Measurements from ENCODE around the gene BRD4. TPM values are rescaled to one million over a fixed set of nuclear protein-coding genes. Genes with fewer than 3 reads are reported as not detected.

BRD4 gene
- polyA plus RNA-seq, 2 of the 4 experiments (the other 2 are of a cell fraction) = 8.3 to 22.5 TPM

GRCh38 chr19:15292847-15293582 lies 39.3 kb downstream of the BRD4 start:
- peaks cover 82% of the 10 kb centered on the region for H3K4me1 ChIP-seq

GRCh38 chr19:15292140-15292539 lies 40.2 kb downstream of the BRD4 start:
- H3K27ac ChIP-seq = peak overlapping the region in 1 of 2 experiments; percentile 49; a peak in 1 of 6 replicates
- ATAC-seq (no peak), DNase-seq (ENCODE audit: low read depth in 1 of 2, low spot score in 1 of 2) (no peak), FAIRE-seq (no peak)
- TF ChIP-seq, protein P1, sequence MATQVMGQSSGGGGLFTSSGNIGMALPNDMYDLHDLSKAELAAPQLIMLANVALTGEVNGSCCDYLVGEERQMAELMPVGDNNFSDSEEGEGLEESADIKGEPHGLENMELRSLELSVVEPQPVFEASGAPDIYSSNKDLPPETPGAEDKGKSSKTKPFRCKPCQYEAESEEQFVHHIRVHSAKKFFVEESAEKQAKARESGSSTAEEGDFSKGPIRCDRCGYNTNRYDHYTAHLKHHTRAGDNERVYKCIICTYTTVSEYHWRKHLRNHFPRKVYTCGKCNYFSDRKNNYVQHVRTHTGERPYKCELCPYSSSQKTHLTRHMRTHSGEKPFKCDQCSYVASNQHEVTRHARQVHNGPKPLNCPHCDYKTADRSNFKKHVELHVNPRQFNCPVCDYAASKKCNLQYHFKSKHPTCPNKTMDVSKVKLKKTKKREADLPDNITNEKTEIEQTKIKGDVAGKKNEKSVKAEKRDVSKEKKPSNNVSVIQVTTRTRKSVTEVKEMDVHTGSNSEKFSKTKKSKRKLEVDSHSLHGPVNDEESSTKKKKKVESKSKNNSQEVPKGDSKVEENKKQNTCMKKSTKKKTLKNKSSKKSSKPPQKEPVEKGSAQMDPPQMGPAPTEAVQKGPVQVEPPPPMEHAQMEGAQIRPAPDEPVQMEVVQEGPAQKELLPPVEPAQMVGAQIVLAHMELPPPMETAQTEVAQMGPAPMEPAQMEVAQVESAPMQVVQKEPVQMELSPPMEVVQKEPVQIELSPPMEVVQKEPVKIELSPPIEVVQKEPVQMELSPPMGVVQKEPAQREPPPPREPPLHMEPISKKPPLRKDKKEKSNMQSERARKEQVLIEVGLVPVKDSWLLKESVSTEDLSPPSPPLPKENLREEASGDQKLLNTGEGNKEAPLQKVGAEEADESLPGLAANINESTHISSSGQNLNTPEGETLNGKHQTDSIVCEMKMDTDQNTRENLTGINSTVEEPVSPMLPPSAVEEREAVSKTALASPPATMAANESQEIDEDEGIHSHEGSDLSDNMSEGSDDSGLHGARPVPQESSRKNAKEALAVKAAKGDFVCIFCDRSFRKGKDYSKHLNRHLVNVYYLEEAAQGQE (IDR thresholded peaks at IDR 0.05) = no peak
- TF ChIP-seq HOXB5 (CRISPR knock-in tag; IDR thresholded peaks at IDR 0.05) = no peak
- TF ChIP-seq MAFK (IDR thresholded peaks at IDR 0.05; ENCODE audit: partially characterized antibody) = no peak
- TF ChIP-seq EP300 (IDR thresholded peaks at IDR 0.05) = no peak
- no peak for TF ChIP-seq HOXB13 (CRISPR knock-in tag; IDR thresholded peaks at IDR 0.05; ENCODE audit: low read depth)
- TF ChIP-seq USF2 (IDR thresholded peaks at IDR 0.05) = no peak
- no peak for TF ChIP-seq HEYL (CRISPR knock-in tag; IDR thresholded peaks at IDR 0.05)
- peaks cover 74% of the 10 kb centered on the region for H3K4me1 ChIP-seq
- CTCF ChIA-PET = interaction anchor here (0.5 to 1.0 kb wide), 2 partner anchors 20 to 70 kb away, joined by 3 to 4 read pairs; no protein-coding TSS in a partner anchor
- 0 out of 3 replicates have a peak overlapping the region, but pooled peaks have one; percentile 1 for H3K4me2 ChIP-seq
- no peaks in the 10 kb centered on the region for H3K9me3 ChIP-seq
- WGBS (ENCODE audit: missing lambda C conversion rate) = 92% methylated on average over 7 of the region's 7 CpGs
- H3K4me3 ChIP-seq = no peak overlapping the region
- POLR2A ChIA-PET = no interaction called here

More at GRCh38 chr19:15292847-15293582, 39.3 kb downstream of the BRD4 start:
- Histone ChIP-seq H3K4me2 (peak overlapping the region; percentile 16; the same call in 1 of the 3 replicates), H3K27ac (peak overlapping the region; percentile 81 to 88; a peak in 3 of 6 replicates), H3K4me3 (no peak overlapping the region), H3K9me3 (no peaks in the 10 kb centered on the region)
- DNase-seq (ENCODE audit: low read depth in 1 of 2, low spot score in 1 of 2) (no peak), ATAC-seq (no peak), FAIRE-seq (no peak)
- POLR2A ChIA-PET = interaction anchor here (0.6 kb wide), 1 partner anchor 1432 kb away, joined by 3 read pairs; no protein-coding TSS in a partner anchor
- CTCF ChIA-PET = interaction anchor here (0.6 kb wide), 1 partner anchor 63 kb away, joined by 3 read pairs; no protein-coding TSS in a partner anchor
- WGBS (ENCODE audit: missing lambda C conversion rate) = 86% methylated on average over 11 of the region's 11 CpGs
- TF ChIP-seq BHLHE40 (IDR thresholded peaks at IDR 0.05; ENCODE audit: low read depth, low read length) (no peak), EHMT2 (IDR thresholded peaks at IDR 0.05; ENCODE audit: low read depth) (no peak), RAD21 (conservative IDR thresholded peaks at IDR 0.05 in 1 of 2, IDR thresholded peaks at IDR 0.05 in 1 of 2) (no peak), MYC (IDR thresholded peaks at IDR 0.05; ENCODE audit: borderline replicate concordance, low read length) (no peak), ESRRA (IDR thresholded peaks at IDR 0.05; ENCODE audit: borderline replicate concordance, low read length) (no peak), CBX2 (IDR thresholded peaks at IDR 0.05; ENCODE audit: borderline replicate concordance, low read depth) (no peak), NR3C1 (IDR thresholded peaks at IDR 0.05) (no peak), RNF2 (IDR thresholded peaks at IDR 0.05; ENCODE audit: borderline replicate concordance, low read depth) (no peak), RFX5 (IDR thresholded peaks at IDR 0.05) (no peak)
- TF ChIP-seq, protein P1 (IDR thresholded peaks at IDR 0.05) = no peak

Measured in A549 (cell line).